ENCODE measurements around the gene BTBD17.

GRCh38 chr17:74317071-74317470 lies 44.6 kb downstream of the BTBD17 start:
- no peak for TF ChIP-seq POLR2AphosphoS5 (IDR thresholded peaks at IDR 0.05; ENCODE audit: low read length)
- no peak for TF ChIP-seq NBN (IDR thresholded peaks at IDR 0.05)
- TF ChIP-seq CTCF (IDR thresholded peaks at IDR 0.05 in 2 of 3, conservative IDR thresholded peaks at IDR 0.05 in 1 of 3; ENCODE audit: control insufficient read depth in 2 of 3, extremely low read depth in 1 of 3, insufficient read depth in 1 of 3, low read depth in 3 of 3, low read length in 3 of 3), result no peak
- no peak for TF ChIP-seq RFX5 (IDR thresholded peaks at IDR 0.05; ENCODE audit: low read depth, low read length)
- TF ChIP-seq TARDBP (IDR thresholded peaks at IDR 0.05; ENCODE audit: borderline replicate concordance), result no peak
- no peak for TF ChIP-seq POLR2A (IDR thresholded peaks at IDR 0.05; ENCODE audit: low read depth, low read length)
- no peak for TF ChIP-seq EZH2 (IDR thresholded peaks at IDR 0.05; ENCODE audit: borderline replicate concordance, control insufficient read depth, low read depth, low read length)
- TF ChIP-seq USF1 (IDR thresholded peaks at IDR 0.05; ENCODE audit: borderline replicate concordance, extremely low read length, insufficient read depth, low read depth, low read length), result no peak
- TF ChIP-seq MYC (IDR thresholded peaks at IDR 0.05; ENCODE audit: insufficient read depth, insufficient read length, insufficient replicate concordance, low read length, severe bottlenecking), result no peak
- TF ChIP-seq CREB1 (IDR thresholded peaks at IDR 0.05; ENCODE audit: low read depth), result no peak
- no peak for TF ChIP-seq RAD21 (IDR thresholded peaks at IDR 0.05; ENCODE audit: insufficient read depth, low read depth, low read length)
- no peak for TF ChIP-seq WRNIP1 (IDR thresholded peaks at IDR 0.05; ENCODE audit: borderline replicate concordance, low read depth, low read length)
- no peak for TF ChIP-seq SIN3A (IDR thresholded peaks at IDR 0.05; ENCODE audit: low read depth, low read length)

All from GM12878 (cell line).